Kidney (tissue), 14 donors: ENCODE results near the gene LAX1. TPM values are rescaled to one million over a fixed set of nuclear protein-coding genes. Genes with fewer than 3 reads are reported as not detected.

Experiments
- DNase-seq, 5 donors: peaks; one replicate each; pipeline ENCODE4 v3.0.0-alpha.2; 2013 to 2020
- FAIRE-seq: peaks from 2 replicates; lab custom pipeline; 2012; peaks lifted over from hg19 to GRCh38; lab: Jason Lieb, UNC
- H3K27ac ChIP-seq, 2 donors: one replicate each; pipeline ENCODE4 v1.7.0; 2013; ENCODE audit warnings: low read depth in 2 of 2, low read length in 2 of 2, inconsistent platforms in 1 of 2
- H3K27me3 ChIP-seq: one replicate; pipeline ENCODE4 v1.7.1; 2013; ENCODE audit warnings: low read length, inconsistent platforms; ENCODE audit not compliant: control insufficient read depth, insufficient read depth
- H3K36me3 ChIP-seq, 3 donors: one replicate each; pipeline versions ENCODE4 v1.7.0 to v1.7.1; 2013; ENCODE audit warnings: low read length in 3 of 3, control low read depth in 1 of 3, inconsistent platforms in 1 of 3; ENCODE audit not compliant: insufficient read depth in 3 of 3, control insufficient read depth in 2 of 3
- H3K4me1 ChIP-seq, 3 donors: one replicate each; pipeline versions ENCODE4 v1.7.0 to v1.7.1; 2013; ENCODE audit warnings: low read length in 3 of 3, inconsistent platforms in 1 of 3, low read depth in 1 of 3; ENCODE audit not compliant: control insufficient read depth in 2 of 3, insufficient read depth in 2 of 3
- H3K4me3 ChIP-seq, 3 donors: one replicate each; pipeline versions ENCODE4 v1.7.0 to v1.8.1; 2013; ENCODE audit warnings: low read length in 3 of 3, control low read depth in 1 of 3, inconsistent platforms in 1 of 3
- H3K9ac ChIP-seq, 3 donors: one replicate each; pipeline versions ENCODE4 v1.7.0 to v1.7.1; 2013; ENCODE audit warnings: low read length in 3 of 3, control low read depth in 1 of 3, inconsistent platforms in 1 of 3
- H3K9me3 ChIP-seq, 3 donors: one replicate each; pipeline versions ENCODE4 v1.7.0 to v1.7.1; 2013; ENCODE audit warnings: low read length in 3 of 3, control low read depth in 1 of 3, inconsistent platforms in 1 of 3; ENCODE audit not compliant: control insufficient read depth in 2 of 3, insufficient read depth in 1 of 3
- CTCF ChIP-seq: IDR thresholded peaks from 3 replicates; pipeline ENCODE4 v1.5.1; 2012; ENCODE audit warnings: mild to moderate bottlenecking, moderate library complexity, borderline replicate concordance; ENCODE audit not compliant: insufficient read depth; ENCODE audit errors: extremely low read depth
- intact Hi-C: fragments of 100-400 bp; cut with DNase I; formaldehyde crosslinking; loops from one replicate; pipeline ENCODE4 v1.11.1; 2022
- polyA plus RNA-seq: library from polyadenylated mRNA; stranded (reverse); fragments of 350-450 nt; fragmentation: Illumina TruSeq; extraction: RNeasy Lipid Tissue Mini Kit (QIAGEN cat#74804); gene quantifications from one replicate; pipeline ENCODE4 v1.2.3, GENCODE V29; 2014; ENCODE audit warnings: low read depth, low replicate concordance; ENCODE audit not compliant: insufficient read depth
- total RNA-seq: library from RNA; stranded (reverse); fragmentation: NEBNext Ultra II Directional; extraction: Animal tissue kit (Norgen Biotek cat#: 25700); gene quantifications from one replicate; pipeline ENCODE4 v1.2.1, GENCODE V29; 2021
- donor health status: control.
- donor health status: control.
- donor health status: control.
- donor health status: control.
- donor health status: control.
- donor health status: DM: yes; HTN: yes; CAD: no.
- donor health status: Normal renal cell carcinoma (clear cell type).

The LAX1 gene
- total and polyA plus RNA-seq, 2 donors from 2014 or later: 6.9 TPM; not detected in 1

- Histone ChIP-seq H3K36me3 (peaks cover 0 to 11% (median 0%) of the 10 kb centered on the region in 3 donors), H3K9ac (no peak overlapping the region), H3K4me3 (no peak overlapping the region), H3K4me1 (no peaks in the 10 kb centered on the region), H3K9me3 (no peaks in the 10 kb centered on the region), H3K27me3 (no peaks in the 10 kb centered on the region), H3K27ac (no peak overlapping the region)
- FAIRE-seq (no peak), DNase-seq (no peak)
- TF ChIP-seq CTCF: no peak
- intact Hi-C loops: no loop called here
Observed at GRCh38 chr1:203742436-203742835, 22.5 kb upstream of the LAX1 start.

- H3K4me1 ChIP-seq: no peaks in the 10 kb centered on the region
- no peaks in the 10 kb centered on the region for H3K9me3 ChIP-seq
- H3K36me3 ChIP-seq: peaks cover 0 to 8% (median 0%) of the 10 kb centered on the region in 3 donors
- no peak overlapping the region for H3K9ac ChIP-seq
- intact Hi-C loops: no loop called here
- H3K27ac ChIP-seq: no peak overlapping the region
- no peak for DNase-seq
- no peak for FAIRE-seq
- no peaks in the 10 kb centered on the region for H3K27me3 ChIP-seq
- no peak for TF ChIP-seq CTCF
- H3K4me3 ChIP-seq: no peak overlapping the region
Observed at GRCh38 chr1:203743091-203743571, 21.9 kb upstream of the LAX1 start.

- Histone ChIP-seq H3K36me3 (peaks cover 0 to 8% (median 0%) of the 10 kb centered on the region in 3 donors), H3K9ac (no peak overlapping the region), H3K4me3 (no peak overlapping the region), H3K4me1 (no peaks in the 10 kb centered on the region), H3K27me3 (no peaks in the 10 kb centered on the region), H3K9me3 (no peaks in the 10 kb centered on the region), H3K27ac (no peak overlapping the region)
- no peak for FAIRE-seq
- TF ChIP-seq CTCF: no peak
- peak in 1 of 5 donors; percentile 40 for DNase-seq
- intact Hi-C loops: no loop called here
Observed at GRCh38 chr1:203744075-203744972, 20.7 kb upstream of the LAX1 start.
